GM18505 (cell line): Measurements from ENCODE around the gene LIMS1.
A peak's percentile ranks its signal among the peaks of the same experiment; 100 is the strongest.

Experiments
- ATAC-seq: cut with Tn5 transposase; IDR thresholded peaks from one replicate; pipeline ENCODE4 v1.9.1; 2021; ENCODE audit not compliant: unreplicated experiment
- POLR2A ChIP-seq: IDR thresholded peaks from 4 replicates; pipeline ENCODE4 v1.6.1; 2011; ENCODE audit warnings: borderline replicate concordance; ENCODE audit not compliant: insufficient read depth, insufficient read length; ENCODE audit errors: extremely low read depth

LIMS1 gene

DNA sequence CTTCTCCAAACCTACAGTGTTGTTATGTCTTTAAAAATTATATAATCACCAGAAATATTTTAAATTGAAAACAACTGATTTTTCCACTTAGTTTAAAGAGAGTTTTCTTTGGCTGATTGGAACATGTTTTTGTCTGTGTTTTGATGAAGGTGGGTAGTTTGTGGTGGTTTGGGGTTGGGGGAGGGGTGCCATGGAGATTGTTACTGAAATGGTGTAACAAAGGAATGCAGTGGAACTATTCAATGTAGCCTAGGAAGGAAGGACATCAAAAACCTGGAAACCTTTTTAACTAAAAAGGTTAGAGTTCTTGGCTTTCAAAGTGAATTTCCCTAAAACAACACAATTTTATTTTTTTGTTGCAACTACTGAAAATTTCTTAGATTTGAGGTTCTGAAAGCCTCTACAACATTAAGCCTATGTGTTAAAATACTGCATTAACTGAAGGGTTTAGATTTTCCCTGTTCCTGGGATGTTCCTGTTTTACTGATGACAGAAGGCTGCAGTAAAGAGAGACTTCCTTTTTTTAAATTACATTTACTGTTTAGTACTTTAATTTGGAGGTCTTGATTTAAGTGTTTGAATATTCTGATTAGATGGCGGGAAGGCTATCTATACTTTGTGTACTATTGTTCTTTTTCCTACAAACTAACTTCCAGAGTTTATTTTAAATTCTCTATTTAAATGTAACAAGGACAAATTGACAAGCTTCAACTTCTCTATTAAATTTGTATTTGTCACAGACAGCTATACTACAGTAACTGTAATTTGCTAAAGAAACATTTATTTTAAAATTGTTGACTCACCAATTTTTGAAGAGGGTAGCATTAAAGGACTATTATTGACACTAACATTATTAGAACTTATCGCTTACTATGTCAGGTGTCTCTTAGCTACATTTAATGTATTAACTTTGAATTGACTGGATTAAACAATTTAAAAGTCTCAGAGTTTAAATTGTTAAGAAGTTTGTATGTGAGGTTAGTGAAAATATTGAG lies 87.7 kb downstream of the LIMS1 start:
- no peak for TF ChIP-seq POLR2A
- no peak for ATAC-seq

DNA sequence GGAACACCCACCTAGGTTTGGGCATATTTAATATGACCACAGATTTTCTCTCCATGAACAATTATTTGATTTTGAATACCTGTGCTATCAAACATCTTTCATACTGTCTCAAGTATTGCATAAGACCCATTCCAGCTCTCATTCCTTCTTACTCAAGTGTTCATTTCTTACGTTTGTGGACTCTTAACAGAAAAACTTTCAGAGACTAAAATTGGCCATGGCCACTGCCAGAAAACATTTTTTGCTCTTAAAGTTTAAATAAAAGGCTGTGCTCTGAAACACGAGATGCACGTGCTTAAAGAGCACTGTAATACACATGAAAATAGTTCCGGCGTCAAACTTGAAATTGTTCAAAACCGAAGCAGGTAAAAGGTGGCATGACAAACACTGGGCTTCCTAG lies 89.3 kb downstream of the LIMS1 start:
- ATAC-seq: no peak
- no peak for TF ChIP-seq POLR2A

DNA sequence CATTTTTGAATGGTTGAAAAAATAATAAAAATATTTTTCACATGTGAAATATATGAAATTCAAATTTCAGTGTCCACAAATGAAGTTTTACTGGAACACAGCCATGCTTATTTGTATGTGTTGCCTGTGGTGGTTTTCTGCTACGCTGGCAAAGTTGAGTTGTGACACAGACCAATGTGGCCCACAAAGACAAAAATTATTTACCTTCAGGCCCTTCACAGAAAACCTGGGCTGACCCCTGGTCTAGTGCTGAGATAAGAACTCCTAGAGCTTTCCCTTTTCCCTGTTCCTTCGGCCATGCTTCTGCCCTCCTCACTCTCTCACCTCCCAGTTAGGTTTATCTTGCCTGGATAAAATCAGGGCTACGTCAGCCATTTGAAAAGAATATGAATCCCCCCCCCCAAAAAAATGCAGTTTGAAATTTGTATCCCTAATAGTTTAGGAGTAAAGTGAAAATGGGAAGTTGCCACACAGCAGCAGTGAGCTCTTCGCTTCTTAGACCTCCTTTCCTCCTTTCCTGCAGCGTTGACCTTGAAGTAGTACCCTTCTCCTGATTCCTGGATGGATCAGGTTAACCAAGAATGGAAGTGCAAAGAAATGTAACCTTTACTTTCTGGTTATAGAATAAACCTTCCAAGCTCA lies 91.0 kb downstream of the LIMS1 start:
- ATAC-seq: no peak
- TF ChIP-seq POLR2A: no peak

DNA sequence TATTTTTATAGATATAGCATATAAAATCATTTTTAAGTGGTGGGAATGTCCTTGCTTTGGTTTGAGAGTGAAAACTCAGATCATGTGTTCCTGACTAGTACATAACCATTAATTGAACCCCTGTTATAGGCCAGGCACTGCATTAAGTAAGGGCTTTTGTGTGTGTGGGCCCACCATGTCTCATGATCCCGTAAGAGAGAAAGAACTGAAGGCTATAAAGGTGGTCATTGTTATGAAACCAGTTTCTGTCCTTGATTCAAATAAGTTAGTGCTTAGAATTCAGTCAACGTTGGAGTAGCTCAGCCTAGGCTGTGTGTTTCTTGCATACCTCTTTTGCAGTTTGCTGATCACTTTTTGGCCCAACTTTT lies 91.5 kb downstream of the LIMS1 start:
- no peak for ATAC-seq
- TF ChIP-seq POLR2A: no peak

DNA sequence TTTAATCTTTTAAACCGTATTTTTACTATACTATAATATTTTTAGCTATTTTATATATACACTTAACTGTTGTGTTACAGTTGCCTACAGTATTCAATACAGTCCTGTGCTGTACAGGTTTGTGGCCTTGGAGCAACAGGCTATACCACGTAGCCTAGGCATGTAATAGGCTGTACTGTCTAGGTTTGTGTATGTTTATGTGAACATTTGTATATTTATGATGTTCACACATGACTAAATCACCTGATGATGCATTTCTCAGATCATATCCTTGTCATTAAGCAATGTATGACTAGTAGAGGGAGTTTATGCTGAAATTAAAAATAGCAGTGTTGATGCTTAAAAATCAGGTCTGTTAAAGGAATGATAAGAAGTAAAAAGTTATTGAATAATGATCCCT lies 92.7 kb downstream of the LIMS1 start:
- no peak for TF ChIP-seq POLR2A
- no peak for ATAC-seq

DNA sequence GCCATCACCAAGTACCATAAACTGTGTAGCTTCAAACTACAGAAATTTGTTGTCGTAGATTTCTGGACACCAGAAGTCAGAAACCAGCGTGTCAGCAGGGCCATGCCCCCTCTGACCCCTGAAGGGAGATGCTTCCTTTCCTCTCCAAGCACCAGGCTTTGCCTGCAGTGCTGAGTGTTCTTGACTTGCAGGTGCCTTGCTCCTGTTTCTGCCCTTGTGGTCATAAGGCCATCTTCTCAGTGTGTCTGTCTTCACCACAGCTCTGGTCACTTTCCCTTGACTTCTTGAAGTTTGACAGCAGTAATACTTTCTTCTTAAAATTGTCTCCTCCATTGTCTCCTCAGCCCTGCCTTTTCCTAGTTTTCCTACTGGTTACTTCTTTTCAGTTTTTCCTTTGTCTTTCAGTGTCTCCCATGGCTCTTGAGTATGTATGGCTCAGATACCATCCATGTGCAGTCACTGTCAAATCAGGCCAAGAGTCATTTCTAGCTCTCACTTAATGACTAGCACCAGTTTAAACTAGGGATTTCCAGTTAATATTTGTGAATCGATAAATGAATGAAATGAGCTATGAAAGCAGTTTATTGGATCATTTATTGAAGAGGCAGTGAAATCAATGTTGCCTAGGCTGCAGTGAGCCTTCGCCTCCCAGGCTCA lies 93.8 kb downstream of the LIMS1 start:
- no peak for TF ChIP-seq POLR2A
- ATAC-seq: no peak

DNA sequence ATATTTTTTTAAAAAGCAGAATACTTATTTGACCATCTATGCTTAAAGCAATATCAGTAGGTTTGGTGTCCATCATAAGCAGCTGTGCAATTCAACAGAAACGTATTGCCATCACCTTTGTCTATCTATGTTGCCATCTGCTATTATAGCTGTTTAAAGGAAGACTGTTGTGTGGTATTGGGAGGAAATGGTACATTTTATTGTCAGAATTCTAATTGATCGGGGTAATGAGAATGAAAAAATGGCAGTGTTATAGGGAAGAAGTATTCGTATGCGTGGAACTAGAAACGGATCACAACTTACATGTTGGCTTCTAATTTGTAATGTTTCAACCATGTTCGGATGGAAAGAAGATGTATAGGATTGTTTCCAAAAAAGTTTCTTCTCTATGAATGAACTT lies 94.7 kb downstream of the LIMS1 start:
- no peak for TF ChIP-seq POLR2A
- ATAC-seq: no peak

DNA sequence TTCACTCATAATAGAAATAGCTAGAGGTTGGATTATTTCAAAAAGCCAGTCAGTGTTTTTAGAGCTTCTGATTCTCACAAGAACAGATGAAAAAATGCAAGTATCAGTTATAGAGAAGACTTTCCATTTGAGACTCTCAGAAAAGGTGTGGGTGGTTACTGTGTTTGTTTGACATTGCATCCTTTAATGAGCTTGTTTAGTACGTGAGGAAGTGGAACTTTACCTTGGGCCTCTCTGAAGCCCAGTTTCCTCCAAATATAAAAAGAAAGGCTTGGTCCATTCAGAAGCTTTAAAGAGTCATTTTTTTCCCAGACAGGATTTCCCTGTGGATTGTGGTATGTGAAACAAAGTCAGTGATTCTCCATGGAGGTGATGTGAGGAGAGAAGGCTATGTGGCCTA lies 95.1 kb downstream of the LIMS1 start:
- ATAC-seq: peak; percentile 71
- TF ChIP-seq POLR2A: no peak

DNA sequence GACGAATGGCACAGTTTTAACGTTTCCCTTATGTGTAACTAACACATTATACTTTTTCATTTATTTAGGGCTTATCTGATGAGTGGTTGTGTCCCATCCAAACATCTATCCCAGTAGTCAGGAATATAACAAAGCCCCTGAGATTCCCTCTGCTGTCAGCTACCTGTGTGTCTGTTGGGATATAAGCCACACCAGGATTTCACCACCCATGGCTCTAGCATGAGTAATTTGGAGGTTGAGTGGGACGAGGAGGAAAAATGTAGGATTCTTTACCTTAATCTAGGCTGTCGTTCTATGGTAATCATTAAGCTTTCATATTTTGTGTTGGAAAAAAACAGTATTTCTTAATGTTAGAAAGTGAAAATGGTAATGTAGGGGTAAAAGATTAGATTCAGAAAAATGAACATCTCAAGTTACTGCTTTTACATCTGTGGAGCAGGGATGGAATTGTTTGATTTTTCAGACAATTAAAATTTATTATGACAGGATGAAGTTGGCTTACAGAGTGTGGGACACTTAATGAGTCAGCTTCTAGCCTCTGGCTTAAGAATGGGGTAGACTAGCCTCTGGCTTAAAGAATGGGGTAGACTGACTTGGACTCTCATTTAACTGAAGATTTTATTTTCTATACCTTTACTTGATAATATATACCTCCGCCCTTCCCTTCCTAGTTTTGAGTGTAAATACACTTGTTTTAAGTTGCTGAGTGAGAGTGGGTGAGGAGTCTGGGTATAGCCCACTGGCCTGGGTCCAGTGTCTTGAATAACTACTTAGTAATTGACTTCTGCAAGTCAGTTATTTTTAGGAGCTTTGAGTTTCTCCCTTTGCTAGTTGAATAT lies 96.5 kb downstream of the LIMS1 start:
- no peak for TF ChIP-seq POLR2A
- ATAC-seq: no peak

DNA sequence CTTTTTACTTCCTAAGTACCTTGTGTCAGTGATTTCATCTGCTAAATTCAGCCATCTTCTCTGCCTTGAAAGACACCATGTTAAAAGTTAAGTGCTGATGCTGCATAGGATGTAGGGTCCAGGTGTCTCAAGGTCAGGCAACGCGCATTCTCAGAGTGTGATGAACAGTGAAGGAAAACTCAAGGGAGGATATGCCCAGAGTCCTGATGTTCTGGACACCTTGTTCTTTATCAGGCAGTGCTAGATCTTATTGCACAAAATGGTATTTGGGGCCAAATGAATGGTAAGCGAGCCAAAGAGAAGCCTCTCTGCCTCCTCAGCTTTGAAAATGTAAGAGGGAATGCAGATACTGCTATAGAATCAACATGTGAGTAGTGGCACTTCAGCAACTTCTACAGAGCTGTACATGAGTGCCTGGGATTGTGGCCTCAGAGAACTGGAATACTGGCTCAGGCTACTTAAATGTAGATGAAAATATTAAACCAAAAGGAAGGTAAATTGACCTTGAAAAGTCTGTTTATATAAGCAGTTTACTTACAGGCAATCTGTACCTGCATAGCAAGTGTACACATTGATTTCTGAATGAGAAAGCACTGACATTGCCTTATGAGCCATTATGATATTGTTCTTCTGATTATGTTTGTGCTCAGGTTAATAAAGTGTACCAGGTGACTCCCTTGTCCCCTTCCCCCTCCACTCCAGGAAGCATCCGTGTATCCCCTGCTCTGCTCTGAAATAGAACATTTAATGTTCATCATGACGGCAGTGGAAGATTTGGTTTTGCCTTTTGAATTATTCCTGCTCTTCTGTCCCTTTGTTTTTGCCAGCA lies 98.3 kb downstream of the LIMS1 start:
- no peak for ATAC-seq
- no peak for TF ChIP-seq POLR2A

DNA sequence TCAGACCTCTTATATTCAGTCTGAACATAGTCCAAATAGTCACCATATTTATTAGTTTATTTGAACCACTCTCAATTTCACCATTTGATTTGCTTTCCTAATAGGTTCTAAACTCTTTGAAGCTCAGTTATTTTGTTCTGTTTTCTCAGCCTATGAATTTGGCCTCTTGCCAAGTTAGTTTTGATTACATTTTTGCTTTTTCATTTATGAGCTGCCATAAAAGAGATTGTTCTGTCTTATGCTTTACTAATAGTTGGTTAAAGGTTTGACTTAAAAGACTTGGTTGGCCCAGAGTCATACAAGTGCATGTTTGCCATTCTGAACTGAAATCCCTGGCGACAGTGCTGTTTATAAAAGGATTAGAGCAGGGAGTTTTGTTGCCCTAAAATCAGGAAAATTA lies 99.1 kb downstream of the LIMS1 start:
- no peak for TF ChIP-seq POLR2A
- ATAC-seq: no peak

DNA sequence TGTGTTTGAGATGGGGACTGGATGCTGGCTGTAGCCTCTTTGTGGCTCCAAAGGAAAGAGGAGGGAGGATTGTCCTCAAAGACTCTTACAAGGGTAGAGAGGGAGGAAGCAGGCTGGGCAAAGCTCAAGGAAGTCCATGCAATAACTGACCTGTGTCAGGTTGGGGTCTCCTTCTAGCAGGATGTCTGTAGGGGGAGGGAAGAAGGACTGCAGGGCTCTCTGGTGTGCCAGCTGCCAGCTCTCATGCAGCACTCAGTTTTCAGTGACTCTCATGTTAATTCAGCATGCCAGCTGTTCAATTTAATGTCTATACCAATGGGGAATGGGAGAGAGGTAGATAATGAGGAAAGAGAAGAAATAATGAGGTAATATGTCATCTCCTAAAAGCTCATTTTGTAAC lies 99.7 kb downstream of the LIMS1 start:
- ATAC-seq: no peak
- no peak for TF ChIP-seq POLR2A
